PFSK-1 (cell line): ENCODE data around the gene DPP6.

ENCODE experiments used
- FOXP2 ChIP-seq: optimal IDR thresholded peaks from 2 replicates; pipeline ENCODE3; 2011; ENCODE audit warnings: borderline replicate concordance, control low read depth, inconsistent platforms; ENCODE audit not compliant: insufficient read depth; ENCODE audit errors: extremely low read length, extremely low read depth
- POLR2AphosphoS5 ChIP-seq: IDR thresholded peaks from 2 replicates; pipeline ENCODE4 v1.6.1; 2012; ENCODE audit warnings: low read depth, mild to moderate bottlenecking, control low read depth, low read length, moderate library complexity
- SIN3A ChIP-seq: IDR thresholded peaks from 2 replicates; pipeline ENCODE4 v1.6.1; 2012; ENCODE audit warnings: mild to moderate bottlenecking, low read length, moderate library complexity, borderline replicate concordance; ENCODE audit not compliant: insufficient read depth
- TAF1 ChIP-seq: IDR thresholded peaks from 2 replicates; pipeline ENCODE4 v1.6.1; 2012; ENCODE audit warnings: low read length, control low read depth, borderline replicate concordance; ENCODE audit not compliant: insufficient read depth
- TF ChIP-seq, protein P1 (sequence below), 2 experiments: IDR thresholded peaks; 2 replicates each; pipeline versions ENCODE4 v1.6.1 to v1.8.0; 2011 to 2012; ENCODE audit warnings: low read depth in 2 of 2, low read length in 2 of 2, control low read depth in 1 of 2, inconsistent platforms in 1 of 2, mild to moderate bottlenecking in 1 of 2, moderate library complexity in 1 of 2; ENCODE audit not compliant: insufficient read depth in 1 of 2

The DPP6 gene

DNA sequence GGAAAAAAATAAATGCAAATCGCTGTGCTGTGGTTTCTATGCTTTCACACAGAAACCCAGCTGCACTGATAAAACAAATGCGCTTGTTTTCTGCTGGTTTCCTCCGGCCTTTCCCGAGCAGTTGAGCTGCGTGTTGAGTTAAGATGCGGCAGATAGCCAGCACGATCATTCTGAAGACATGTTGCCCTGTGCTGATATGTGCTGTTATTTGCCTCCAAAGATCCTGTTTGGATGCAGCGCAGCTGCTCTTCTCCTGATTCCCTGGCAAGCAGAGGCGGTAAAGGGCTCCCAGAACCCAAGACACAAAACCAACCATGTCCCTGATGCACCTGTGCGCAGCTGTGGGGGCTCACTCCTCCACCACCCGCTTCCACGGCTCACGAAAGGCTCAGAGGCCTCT lies 725.3 kb downstream of the DPP6 start:
- TF ChIP-seq FOXP2, result no peak
- TF ChIP-seq, protein P1, sequence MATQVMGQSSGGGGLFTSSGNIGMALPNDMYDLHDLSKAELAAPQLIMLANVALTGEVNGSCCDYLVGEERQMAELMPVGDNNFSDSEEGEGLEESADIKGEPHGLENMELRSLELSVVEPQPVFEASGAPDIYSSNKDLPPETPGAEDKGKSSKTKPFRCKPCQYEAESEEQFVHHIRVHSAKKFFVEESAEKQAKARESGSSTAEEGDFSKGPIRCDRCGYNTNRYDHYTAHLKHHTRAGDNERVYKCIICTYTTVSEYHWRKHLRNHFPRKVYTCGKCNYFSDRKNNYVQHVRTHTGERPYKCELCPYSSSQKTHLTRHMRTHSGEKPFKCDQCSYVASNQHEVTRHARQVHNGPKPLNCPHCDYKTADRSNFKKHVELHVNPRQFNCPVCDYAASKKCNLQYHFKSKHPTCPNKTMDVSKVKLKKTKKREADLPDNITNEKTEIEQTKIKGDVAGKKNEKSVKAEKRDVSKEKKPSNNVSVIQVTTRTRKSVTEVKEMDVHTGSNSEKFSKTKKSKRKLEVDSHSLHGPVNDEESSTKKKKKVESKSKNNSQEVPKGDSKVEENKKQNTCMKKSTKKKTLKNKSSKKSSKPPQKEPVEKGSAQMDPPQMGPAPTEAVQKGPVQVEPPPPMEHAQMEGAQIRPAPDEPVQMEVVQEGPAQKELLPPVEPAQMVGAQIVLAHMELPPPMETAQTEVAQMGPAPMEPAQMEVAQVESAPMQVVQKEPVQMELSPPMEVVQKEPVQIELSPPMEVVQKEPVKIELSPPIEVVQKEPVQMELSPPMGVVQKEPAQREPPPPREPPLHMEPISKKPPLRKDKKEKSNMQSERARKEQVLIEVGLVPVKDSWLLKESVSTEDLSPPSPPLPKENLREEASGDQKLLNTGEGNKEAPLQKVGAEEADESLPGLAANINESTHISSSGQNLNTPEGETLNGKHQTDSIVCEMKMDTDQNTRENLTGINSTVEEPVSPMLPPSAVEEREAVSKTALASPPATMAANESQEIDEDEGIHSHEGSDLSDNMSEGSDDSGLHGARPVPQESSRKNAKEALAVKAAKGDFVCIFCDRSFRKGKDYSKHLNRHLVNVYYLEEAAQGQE (IDR thresholded peaks at IDR 0.05; ENCODE audit: insufficient read depth in 1 of 2, low read depth in 2 of 2, low read length in 2 of 2), result no peak
- no peak for TF ChIP-seq SIN3A
- TF ChIP-seq POLR2AphosphoS5, result no peak

DNA sequence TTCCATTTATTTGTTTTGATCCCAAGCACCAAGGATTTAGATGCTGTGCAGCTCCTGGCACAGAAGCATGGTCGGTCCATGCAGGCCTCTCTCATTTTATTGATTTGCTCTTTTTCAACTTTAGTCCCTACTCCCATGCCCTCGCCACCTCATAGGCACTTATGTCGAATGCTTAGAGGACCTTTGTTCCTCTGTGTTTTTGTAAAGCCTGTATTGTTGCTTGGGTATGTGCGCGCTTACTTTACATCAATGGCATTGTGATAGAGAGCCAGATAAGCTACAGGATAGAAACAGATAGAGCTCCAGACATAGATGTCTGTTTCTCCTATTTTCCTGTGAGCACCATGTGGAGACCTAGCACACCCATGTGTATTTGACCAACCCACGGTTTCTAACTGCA lies 725.7 kb downstream of the DPP6 start:
- TF ChIP-seq SIN3A, result no peak
- TF ChIP-seq FOXP2, result no peak
- no peak for TF ChIP-seq TAF1
- no peak for TF ChIP-seq POLR2AphosphoS5
- TF ChIP-seq, protein P1 (IDR thresholded peaks at IDR 0.05; ENCODE audit: insufficient read depth in 1 of 2, low read depth in 2 of 2, low read length in 2 of 2), result no peak

DNA sequence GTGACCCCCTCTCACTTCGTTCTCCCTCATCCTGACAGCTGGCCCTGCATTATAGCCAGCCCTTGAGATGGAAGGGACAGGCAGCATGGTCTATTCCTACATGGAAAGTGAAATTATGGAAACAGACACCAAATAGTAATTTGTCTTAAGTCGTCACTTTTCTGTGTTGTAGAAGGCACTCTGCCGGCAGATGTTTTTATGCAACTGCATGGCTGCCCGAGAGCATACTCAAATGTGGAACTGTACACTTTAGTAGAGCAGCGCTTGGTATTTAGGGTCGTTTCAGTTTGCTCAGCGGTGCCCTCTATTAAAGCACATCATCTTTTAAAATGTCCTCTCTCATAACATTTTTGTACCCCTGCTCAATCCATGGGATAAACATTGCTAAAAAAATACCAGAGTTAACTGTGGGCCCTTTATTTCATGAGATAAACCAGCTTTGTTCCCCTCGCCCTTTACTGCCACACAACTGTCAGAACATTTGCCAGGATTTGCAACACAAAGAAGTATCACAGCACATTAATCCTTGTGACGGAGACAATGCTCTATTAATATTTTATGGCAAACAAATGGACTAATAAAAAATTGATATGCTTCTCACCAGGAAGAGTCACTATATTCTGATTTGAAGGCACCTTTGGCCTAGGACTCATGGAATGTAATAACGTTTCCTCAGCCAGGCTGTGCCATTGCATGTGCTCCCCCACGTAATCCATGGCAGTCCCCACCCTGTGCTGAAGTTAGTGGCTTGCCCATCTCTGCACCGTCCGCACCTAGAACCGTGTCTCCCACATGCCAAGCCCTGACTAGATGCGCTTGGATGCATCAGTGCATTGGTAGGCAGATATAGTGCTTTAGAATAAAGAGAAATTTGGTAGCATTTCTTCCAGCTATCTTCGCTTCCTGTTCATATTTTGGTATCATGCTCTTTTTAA lies 729.4 kb downstream of the DPP6 start:
- TF ChIP-seq FOXP2 (no peak), SIN3A (no peak), TAF1 (no peak), POLR2AphosphoS5 (no peak)
- TF ChIP-seq, protein P1 (IDR thresholded peaks at IDR 0.05; ENCODE audit: insufficient read depth in 1 of 2, low read depth in 2 of 2, low read length in 2 of 2), result no peak

DNA sequence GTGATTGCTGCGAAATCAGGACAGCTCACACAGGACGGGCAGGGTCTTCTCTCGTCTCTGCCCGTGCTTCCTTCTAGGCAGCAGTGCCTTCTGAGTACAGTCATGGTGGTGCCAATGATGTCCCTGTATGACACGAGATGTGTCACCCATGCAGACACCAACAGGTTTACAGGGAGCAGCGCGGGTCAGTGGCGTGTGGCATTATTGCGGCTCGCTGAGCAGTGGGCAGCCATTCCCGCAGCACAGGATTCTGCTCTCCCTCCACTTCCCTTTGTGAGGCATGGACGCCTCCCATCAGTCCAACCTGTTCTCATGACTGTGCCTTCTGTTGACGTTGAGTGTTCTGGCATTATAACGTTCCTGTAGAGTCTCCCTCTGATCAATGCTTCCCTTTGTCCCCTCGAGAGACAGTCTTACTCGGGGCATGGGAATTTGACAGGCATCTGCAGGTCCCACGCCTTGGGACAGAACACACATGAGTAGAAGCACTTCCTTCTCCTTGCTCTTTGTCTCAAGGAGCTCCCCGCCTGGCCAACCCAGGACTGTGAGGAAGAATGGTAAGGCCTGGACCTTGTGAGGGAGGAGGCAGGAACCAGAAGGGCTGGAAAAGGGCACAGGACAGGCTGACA lies 731.2 kb downstream of the DPP6 start:
- TF ChIP-seq FOXP2 (no peak), SIN3A (no peak), POLR2AphosphoS5 (no peak), TAF1 (no peak)
- TF ChIP-seq, protein P1 (IDR thresholded peaks at IDR 0.05; ENCODE audit: insufficient read depth in 1 of 2, low read depth in 2 of 2, low read length in 2 of 2), result no peak
